Thyroid gland (tissue), 4 donors: ENCODE data around the gene GMCL2.

Experiments
- POLR2A ChIP-seq, 2 donors: fragments of 450-650 bp; IDR thresholded peaks; one replicate each; pipeline ENCODE4 v1.6.1; 2017; ENCODE audit warnings: antibody characterized with exemption in 2 of 2, mild to moderate bottlenecking in 2 of 2, moderate library complexity in 1 of 2
- TF ChIP-seq, protein P1 (sequence below), 6 experiments: fragments of 200-600 bp in 3 of 6; fragments of 450-650 bp in 3 of 6; sonication (generic) in 3 of 6; IDR thresholded peaks; one replicate each; pipeline ENCODE4 v1.5.1; 2016 to 2019; ENCODE audit warnings: antibody characterized with exemption in 6 of 6, mild to moderate bottlenecking in 2 of 6, inconsistent platforms in 1 of 6, moderate library complexity in 1 of 6

DNA sequence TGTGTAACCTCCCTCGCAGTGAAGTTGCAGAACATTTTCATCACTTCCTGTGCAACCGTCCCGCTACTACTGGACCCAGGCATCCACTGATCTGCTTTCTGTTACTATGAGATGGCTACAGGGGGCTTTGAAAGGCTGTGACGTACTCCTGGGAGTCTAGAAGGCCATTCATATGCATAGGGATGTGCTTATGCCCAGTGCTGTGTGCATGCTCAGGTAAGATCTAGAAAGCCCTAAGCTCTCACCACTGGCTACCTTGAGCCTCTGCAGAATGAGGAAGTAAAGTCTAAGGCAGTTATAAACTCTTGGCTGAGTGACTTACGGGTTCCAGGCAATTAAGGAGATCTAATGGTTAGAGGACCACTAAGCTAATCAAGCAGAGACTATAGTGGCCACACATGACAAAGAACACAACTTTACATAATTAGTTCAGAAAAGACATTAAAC lies 28.9 kb upstream of the GMCL2 start:
- TF ChIP-seq, protein P1, sequence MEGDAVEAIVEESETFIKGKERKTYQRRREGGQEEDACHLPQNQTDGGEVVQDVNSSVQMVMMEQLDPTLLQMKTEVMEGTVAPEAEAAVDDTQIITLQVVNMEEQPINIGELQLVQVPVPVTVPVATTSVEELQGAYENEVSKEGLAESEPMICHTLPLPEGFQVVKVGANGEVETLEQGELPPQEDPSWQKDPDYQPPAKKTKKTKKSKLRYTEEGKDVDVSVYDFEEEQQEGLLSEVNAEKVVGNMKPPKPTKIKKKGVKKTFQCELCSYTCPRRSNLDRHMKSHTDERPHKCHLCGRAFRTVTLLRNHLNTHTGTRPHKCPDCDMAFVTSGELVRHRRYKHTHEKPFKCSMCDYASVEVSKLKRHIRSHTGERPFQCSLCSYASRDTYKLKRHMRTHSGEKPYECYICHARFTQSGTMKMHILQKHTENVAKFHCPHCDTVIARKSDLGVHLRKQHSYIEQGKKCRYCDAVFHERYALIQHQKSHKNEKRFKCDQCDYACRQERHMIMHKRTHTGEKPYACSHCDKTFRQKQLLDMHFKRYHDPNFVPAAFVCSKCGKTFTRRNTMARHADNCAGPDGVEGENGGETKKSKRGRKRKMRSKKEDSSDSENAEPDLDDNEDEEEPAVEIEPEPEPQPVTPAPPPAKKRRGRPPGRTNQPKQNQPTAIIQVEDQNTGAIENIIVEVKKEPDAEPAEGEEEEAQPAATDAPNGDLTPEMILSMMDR (IDR thresholded peaks at IDR 0.05), result no peak
- TF ChIP-seq POLR2A (IDR thresholded peaks at IDR 0.05), result no peak
